Neural crest cell (in vitro differentiated cells): ENCODE measurements around the gene RFX6. TPM values are rescaled to one million over a fixed set of nuclear protein-coding genes. Genes with fewer than 3 reads are reported as not detected.
"Not testable (repeated sequence)": the region's sequence is repeated elsewhere in the genome, so short reads cannot be mapped to it uniquely, and the experiment has no call there.

Experiments used
- DNase-seq: peaks from one replicate; pipeline ENCODE4 v3.0.0; 2021; ENCODE audit warnings: low read depth, mixed read lengths, low spot score
- H3K27ac Mint-ChIP-seq: one replicate; pipeline ENCODE4 v1.8.0; 2021; ENCODE audit warnings: mild to moderate bottlenecking, mixed read lengths; ENCODE audit not compliant: unreplicated experiment
- H3K27me3 Mint-ChIP-seq: 2 replicates; pipeline ENCODE4 v1.8.0; 2021; ENCODE audit warnings: low read depth, mild to moderate bottlenecking, mixed read lengths
- H3K36me3 Mint-ChIP-seq: 2 replicates; pipeline ENCODE4 v1.8.0; 2021; ENCODE audit warnings: low read depth, mild to moderate bottlenecking, mixed read lengths
- H3K4me1 Mint-ChIP-seq: 2 replicates; pipeline ENCODE4 v1.8.0; 2021; ENCODE audit warnings: mixed read lengths
- H3K4me3 Mint-ChIP-seq: one replicate; pipeline ENCODE4 v1.8.0; 2021; ENCODE audit warnings: mild to moderate bottlenecking, mixed read lengths
- H3K9me3 Mint-ChIP-seq: 2 replicates; pipeline ENCODE4 v1.8.0; 2021; ENCODE audit warnings: mixed read lengths
- CTCF ChIP-seq: fragments of 200-600 bp; sonication (generic); conservative IDR thresholded peaks from 2 replicates; pipeline ENCODE4 v1.5.0; 2021; ENCODE audit warnings: antibody characterized with exemption, mild to moderate bottlenecking
- long read RNA-seq: library from polyadenylated mRNA; unstranded; transcript quantifications from one replicate; pipeline ENCODE4 v2.0.0, GENCODE V29; 2020
- total RNA-seq: library from RNA; stranded (reverse); gene quantifications from 2 replicates; pipeline ENCODE4 v1.2.1, GENCODE V29; 2021

RFX6 gene
- total RNA-seq: not detected in 2 replicates
- long read RNA-seq, partial matches to known transcripts: 0 of 1 reads
- long read RNA-seq, other reads (novel, unspliced or antisense): 1 of 1 reads

- Mint-ChIP-seq H3K27me3 (peaks cover 90% of the 10 kb centered on the region), H3K27ac (no peak within 1 kb of the TSS), H3K4me3 (peak within 1 kb of the TSS; percentile 16), H3K4me1 (peaks cover 15% of the 10 kb centered on the region), H3K9me3 (peaks cover 6% of the 10 kb centered on the region), H3K36me3 (peaks cover 3% of the 10 kb centered on the region)
- no peak for TF ChIP-seq CTCF
- DNase-seq: no peak
Observed at GRCh38 chr6:116876635-116877611, at the start of gene RFX6. Gene RFX6, plus strand, starts transcription at chr6:116877242. Its CDS starts 34 bp downstream, at chr6:116877276.

GRCh38 chr6:116827561-116828240 is 49.3 kb upstream of the RFX6 start:
- H3K27me3 Mint-ChIP-seq: peaks cover 8% of the 10 kb centered on the region
- TF ChIP-seq CTCF: no peak
- no peaks in the 10 kb centered on the region for H3K4me1 Mint-ChIP-seq
- no peak overlapping the region for H3K4me3 Mint-ChIP-seq
- peaks cover 5% of the 10 kb centered on the region for H3K36me3 Mint-ChIP-seq
- no peak overlapping the region for H3K27ac Mint-ChIP-seq
- no peak for DNase-seq
- peaks cover 8% of the 10 kb centered on the region for H3K9me3 Mint-ChIP-seq

- Mint-ChIP-seq H3K36me3 (no peaks in the 10 kb centered on the region), H3K27me3 (peaks cover 9% of the 10 kb centered on the region), H3K4me1 (no peaks in the 10 kb centered on the region), H3K27ac (no peak within 1 kb of the TSS), H3K9me3 (peaks cover 4% of the 10 kb centered on the region), H3K4me3 (no peak within 1 kb of the TSS)
- no peak for DNase-seq
- no peak for TF ChIP-seq CTCF
Observed at GRCh38 chr6:116828983-116829382, 48.1 kb upstream of the RFX6 start, which contains the start of gene GPRC6A. Gene GPRC6A, minus strand, starts transcription at chr6:116829083. Its CDS starts 70 bp downstream, at chr6:116829013.

GRCh38 chr6:116834526-116834925 is 42.5 kb upstream of the RFX6 start:
- not testable (repeated sequence) for H3K4me1 Mint-ChIP-seq

GRCh38 chr6:116836606-116837342 is 40.3 kb upstream of the RFX6 start:
- TF ChIP-seq CTCF: no peak
- no peaks in the 10 kb centered on the region for H3K36me3 Mint-ChIP-seq
- H3K4me3 Mint-ChIP-seq: no peak overlapping the region
- H3K9me3 Mint-ChIP-seq: peaks cover 6% of the 10 kb centered on the region
- H3K27ac Mint-ChIP-seq: no peak overlapping the region
- DNase-seq: no peak
- no peaks in the 10 kb centered on the region for H3K4me1 Mint-ChIP-seq
- H3K27me3 Mint-ChIP-seq: peaks cover 12% of the 10 kb centered on the region

More at GRCh38 chr6:116834526-116834925, 42.5 kb upstream of the RFX6 start:
- not testable (repeated sequence) for DNase-seq, H3K9me3 Mint-ChIP-seq, H3K27ac Mint-ChIP-seq, H3K4me3 Mint-ChIP-seq, H3K36me3 Mint-ChIP-seq
- peaks cover 14% of the 10 kb centered on the region for H3K27me3 Mint-ChIP-seq
